ENCODE data around the gene MYO3A.

MYO3A gene

DNA sequence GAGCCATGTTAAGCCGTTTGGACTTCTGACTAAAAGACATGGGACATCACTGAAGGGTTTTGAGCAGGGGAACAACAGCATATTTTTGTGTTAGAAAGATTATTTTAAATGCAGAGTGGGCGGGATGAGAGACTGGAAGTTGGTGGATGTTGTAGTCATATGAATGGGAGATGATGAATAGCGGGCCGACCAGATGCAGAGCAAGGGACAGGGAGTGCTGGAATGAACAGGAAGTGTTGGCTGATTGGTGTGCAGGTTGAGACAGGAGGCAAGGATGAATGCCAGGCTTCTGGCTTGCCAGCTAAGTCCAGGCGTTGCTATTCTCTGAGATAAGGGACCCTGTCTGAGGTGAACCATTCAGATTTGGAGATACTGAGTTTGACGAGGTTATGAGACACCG is 320.6 kb downstream of the MYO3A start:
- in situ Hi-C loops (cut with HindIII; ENCODE audit: low pct_ligation_motif_present, low sequenced_read_pairs): no loop called here
- TF ChIP-seq, protein P1, sequence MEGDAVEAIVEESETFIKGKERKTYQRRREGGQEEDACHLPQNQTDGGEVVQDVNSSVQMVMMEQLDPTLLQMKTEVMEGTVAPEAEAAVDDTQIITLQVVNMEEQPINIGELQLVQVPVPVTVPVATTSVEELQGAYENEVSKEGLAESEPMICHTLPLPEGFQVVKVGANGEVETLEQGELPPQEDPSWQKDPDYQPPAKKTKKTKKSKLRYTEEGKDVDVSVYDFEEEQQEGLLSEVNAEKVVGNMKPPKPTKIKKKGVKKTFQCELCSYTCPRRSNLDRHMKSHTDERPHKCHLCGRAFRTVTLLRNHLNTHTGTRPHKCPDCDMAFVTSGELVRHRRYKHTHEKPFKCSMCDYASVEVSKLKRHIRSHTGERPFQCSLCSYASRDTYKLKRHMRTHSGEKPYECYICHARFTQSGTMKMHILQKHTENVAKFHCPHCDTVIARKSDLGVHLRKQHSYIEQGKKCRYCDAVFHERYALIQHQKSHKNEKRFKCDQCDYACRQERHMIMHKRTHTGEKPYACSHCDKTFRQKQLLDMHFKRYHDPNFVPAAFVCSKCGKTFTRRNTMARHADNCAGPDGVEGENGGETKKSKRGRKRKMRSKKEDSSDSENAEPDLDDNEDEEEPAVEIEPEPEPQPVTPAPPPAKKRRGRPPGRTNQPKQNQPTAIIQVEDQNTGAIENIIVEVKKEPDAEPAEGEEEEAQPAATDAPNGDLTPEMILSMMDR (IDR thresholded peaks at IDR 0.05; ENCODE audit: low read depth, low read length, missing control alignments): no peak
- no peak overlapping the region for H3K27ac ChIP-seq
- no peak overlapping the region for H3K4me3 ChIP-seq (ENCODE audit: low read depth, low read length)
- no peak for DNase-seq
- no peaks in the 10 kb centered on the region for H3K27me3 ChIP-seq (replicated peaks)
- H3K36me3 ChIP-seq (replicated peaks): no peaks in the 10 kb centered on the region

DNA sequence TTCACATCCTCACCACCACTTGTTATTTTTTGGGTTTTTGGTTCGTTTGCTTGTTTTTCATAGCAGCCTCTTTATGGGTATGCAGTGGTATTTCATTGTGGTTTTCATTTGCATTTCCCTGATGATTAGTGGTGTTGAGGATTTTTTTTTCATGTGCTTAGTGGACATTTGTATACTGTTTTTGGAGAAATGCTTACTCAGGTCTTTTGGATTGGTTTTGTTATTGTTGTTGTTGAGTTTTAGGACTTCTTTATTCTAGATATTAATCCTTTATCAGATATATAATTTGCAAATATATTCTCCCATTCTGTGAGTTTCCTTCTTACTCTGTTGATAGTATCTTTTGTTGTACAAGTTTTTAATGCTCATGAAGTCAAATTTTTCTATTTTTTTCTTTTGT is 325.3 kb downstream of the MYO3A start:
- Histone ChIP-seq H3K4me3 (ENCODE audit: low read depth, low read length) (no peak overlapping the region), H3K36me3 (replicated peaks) (no peaks in the 10 kb centered on the region), H3K27me3 (replicated peaks) (no peaks in the 10 kb centered on the region), H3K27ac (no peak overlapping the region)
- DNase-seq: no peak
- TF ChIP-seq, protein P1 (IDR thresholded peaks at IDR 0.05; ENCODE audit: low read depth, low read length, missing control alignments): no peak
- in situ Hi-C loops (cut with HindIII; ENCODE audit: low pct_ligation_motif_present, low sequenced_read_pairs): no loop called here
